Mesenchymal stem cell (in vitro differentiated cells and primary cell): Measurements from ENCODE around the gene DBF4B.
A peak's percentile ranks its signal among the peaks of the same experiment; 100 is the strongest.
"Not testable (repeated sequence)": the region's sequence is repeated elsewhere in the genome, so short reads cannot be mapped to it uniquely, and the experiment has no call there.

Source experiments
- DNase-seq: peaks from one replicate; pipeline ENCODE4 v3.0.0-alpha.2; 2013
- H2AFZ ChIP-seq: one replicate; pipeline ENCODE4 v1.6.1; 2013; ENCODE audit warnings: low read depth, mild to moderate bottlenecking, control low read depth, inconsistent platforms, low read length, moderate library complexity
- H2AK5ac ChIP-seq: 2 replicates; pipeline ENCODE4 v1.6.1; 2013; ENCODE audit warnings: low read length, moderate library complexity, mild to moderate bottlenecking, inconsistent platforms; ENCODE audit not compliant: severe bottlenecking
- H2BK120ac ChIP-seq: one replicate; pipeline ENCODE4 v1.6.1; 2013; ENCODE audit warnings: low read depth, mild to moderate bottlenecking, inconsistent platforms, low read length, moderate library complexity
- H2BK12ac ChIP-seq, 2 experiments: one replicate each; pipeline ENCODE4 v1.6.1; 2013; ENCODE audit warnings: inconsistent platforms in 2 of 2, low read length in 2 of 2, mild to moderate bottlenecking in 2 of 2, moderate library complexity in 2 of 2, control low read depth in 1 of 2
- H2BK15ac ChIP-seq: one replicate; pipeline ENCODE4 v1.6.1; 2013; ENCODE audit warnings: mild to moderate bottlenecking, low read depth, inconsistent platforms; ENCODE audit not compliant: poor library complexity, severe bottlenecking
- H2BK5ac ChIP-seq: 2 replicates; pipeline ENCODE4 v1.6.1; 2013; ENCODE audit warnings: low read depth, mild to moderate bottlenecking, low read length, control low read depth, inconsistent platforms; ENCODE audit not compliant: poor library complexity, severe bottlenecking
- H3K14ac ChIP-seq, 2 experiments: one replicate each; pipeline ENCODE4 v1.6.1; 2013; ENCODE audit warnings: inconsistent platforms in 2 of 2, low read length in 2 of 2, control low read depth in 1 of 2, mild to moderate bottlenecking in 1 of 2, moderate library complexity in 1 of 2
- H3K18ac ChIP-seq, 2 experiments: one replicate each; pipeline ENCODE4 v1.6.1; 2013; ENCODE audit warnings: inconsistent platforms in 2 of 2, low read length in 2 of 2, control low read depth in 1 of 2, low read depth in 1 of 2, mild to moderate bottlenecking in 1 of 2
- H3K23ac ChIP-seq, 2 experiments: one replicate each; pipeline ENCODE4 v1.6.1; 2013; ENCODE audit warnings: inconsistent platforms in 2 of 2, low read length in 2 of 2, mild to moderate bottlenecking in 2 of 2, moderate library complexity in 2 of 2, control low read depth in 1 of 2
- H3K27ac ChIP-seq: 2 replicates; pipeline ENCODE4 v1.5.1; 2013; ENCODE audit warnings: mild to moderate bottlenecking, moderate library complexity, low read length, control low read depth, inconsistent platforms; ENCODE audit not compliant: poor library complexity, severe bottlenecking
- H3K27me3 ChIP-seq, 2 experiments: 2 replicates each; pipeline versions ENCODE4 v1.6.1 to v1.7.0; 2013; ENCODE audit warnings: low read length in 2 of 2, mild to moderate bottlenecking in 2 of 2, moderate library complexity in 2 of 2, control low read depth in 1 of 2, inconsistent platforms in 1 of 2; ENCODE audit not compliant: control insufficient read depth in 1 of 2, insufficient read depth in 1 of 2
- H3K36me3 ChIP-seq, 2 experiments: 2 replicates each; pipeline versions ENCODE4 v1.6.1 to v1.7.0; 2013; ENCODE audit warnings: low read length in 2 of 2, control low read depth in 1 of 2, inconsistent platforms in 1 of 2, low read depth in 1 of 2, mild to moderate bottlenecking in 1 of 2; ENCODE audit not compliant: insufficient read depth in 2 of 2, control insufficient read depth in 1 of 2
- H3K4ac ChIP-seq, 2 experiments: one replicate each; pipeline ENCODE4 v1.6.1; 2013; ENCODE audit warnings: inconsistent platforms in 2 of 2, low read length in 2 of 2, mild to moderate bottlenecking in 2 of 2, moderate library complexity in 2 of 2, control low read depth in 1 of 2, low read depth in 1 of 2
- H3K4me1 ChIP-seq: 2 replicates; pipeline ENCODE4 v1.6.1; 2013; ENCODE audit warnings: low read depth, low read length, control low read depth; ENCODE audit not compliant: control insufficient read depth, insufficient read depth
- H3K4me2 ChIP-seq: 2 replicates; pipeline ENCODE4 v1.6.1; 2013; ENCODE audit warnings: low read length, mild to moderate bottlenecking, inconsistent platforms; ENCODE audit not compliant: poor library complexity, severe bottlenecking
- H3K4me3 ChIP-seq, 2 experiments: 2 replicates each; pipeline versions ENCODE4 v1.5.1 to v1.7.0; 2013; ENCODE audit warnings: low read length in 2 of 2, mild to moderate bottlenecking in 2 of 2, control low read depth in 1 of 2, low read depth in 1 of 2; ENCODE audit not compliant: insufficient read depth in 1 of 2
- H3K79me1 ChIP-seq: replicated peaks from 2 replicates; pipeline ENCODE4 v1.6.1; 2013; ENCODE audit warnings: mild to moderate bottlenecking, control low read depth, low read length, inconsistent platforms; ENCODE audit not compliant: poor library complexity, severe bottlenecking
- H3K9ac ChIP-seq: 2 replicates; pipeline ENCODE4 v1.7.0; 2013; ENCODE audit warnings: mild to moderate bottlenecking, low read length, moderate library complexity
- H3K9me3 ChIP-seq: 2 replicates; pipeline ENCODE4 v1.7.0; 2013; ENCODE audit warnings: mild to moderate bottlenecking, low read length; ENCODE audit not compliant: control insufficient read depth
- H4K8ac ChIP-seq: one replicate; pipeline ENCODE4 v1.6.1; 2013; ENCODE audit warnings: inconsistent platforms, mild to moderate bottlenecking, low read length, moderate library complexity
- H4K91ac ChIP-seq: one replicate; pipeline ENCODE4 v1.6.1; 2013; ENCODE audit warnings: mild to moderate bottlenecking, low read length, inconsistent platforms
- WGBS: methylation state at CpG from one replicate; pipeline ENCODE4 v1.1.7; 2013; ENCODE audit warnings: mixed read lengths; 5-methylcytosine and 5-hydroxymethylcytosine counted together

Gene DBF4B

GRCh38 chr17:44707755-44708400, 587 bp upstream of the DBF4B start:
- Histone ChIP-seq H3K14ac (no peak overlapping the region), H3K9ac (peak overlapping the region; percentile 83), H4K8ac (no peak overlapping the region), H3K27ac (no peak overlapping the region), H3K23ac (no peak overlapping the region), H2BK12ac (no peak overlapping the region), H3K4me1 (peaks cover 6% of the 10 kb centered on the region), H3K9me3 (no peaks in the 10 kb centered on the region), H2BK120ac (peak overlapping the region; percentile 27), H3K4me3 (peak overlapping the region in 1 of 2 experiments; percentile 91), H2BK5ac (no peak overlapping the region), H2BK15ac (no peak overlapping the region), H3K4ac (no peak overlapping the region), H3K27me3 (no peaks in the 10 kb centered on the region), H3K36me3 (no peaks in the 10 kb centered on the region), H3K4me2 (peak overlapping the region; percentile 57), H2AK5ac (peak overlapping the region; percentile 65), H4K91ac (no peak overlapping the region), H3K18ac (no peak overlapping the region), H3K79me1 (peaks cover 12% of the 10 kb centered on the region), H2AFZ (no peak overlapping the region)
- no peak for DNase-seq
- 54% methylated on average over 4 of the region's 4 CpGs for WGBS

DNA sequence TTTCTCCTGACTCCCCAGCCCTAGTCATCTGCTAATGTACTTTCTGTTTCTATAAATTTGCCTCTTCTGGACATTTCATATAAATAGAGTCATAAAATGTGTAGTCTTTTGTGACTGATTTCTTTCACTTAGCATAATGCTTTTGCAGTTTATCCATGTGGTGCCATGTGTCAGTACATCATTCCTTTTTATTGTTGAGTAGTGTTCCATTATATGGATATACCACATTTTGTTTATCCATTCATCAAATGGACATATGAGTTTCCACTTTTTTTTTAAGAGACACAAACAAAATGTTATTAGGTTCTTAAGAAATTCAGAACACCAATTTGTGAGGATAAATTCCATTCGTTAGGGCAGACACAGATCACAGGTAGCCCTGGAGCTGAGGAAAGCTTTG, 11.0 kb downstream of the DBF4B start:
- H4K91ac ChIP-seq = no peak overlapping the region
- no peak overlapping the region for H2AK5ac ChIP-seq
- H2BK5ac ChIP-seq = no peak overlapping the region
- H3K27me3 ChIP-seq = no peaks in the 10 kb centered on the region
- H4K8ac ChIP-seq = no peak overlapping the region
- peaks cover 0 to 5% of the 10 kb centered on the region in 2 experiments for H3K36me3 ChIP-seq
- no peak overlapping the region for H2BK120ac ChIP-seq
- 100% methylated on average over 1 of the region's 1 CpG for WGBS
- H3K9ac ChIP-seq = no peak overlapping the region
- H3K14ac ChIP-seq = no peak overlapping the region
- no peak for DNase-seq
- H3K27ac ChIP-seq = no peak overlapping the region
- H3K9me3 ChIP-seq = no peaks in the 10 kb centered on the region
- no peak overlapping the region for H2AFZ ChIP-seq
- H3K4me2 ChIP-seq = no peak overlapping the region
- H3K4me1 ChIP-seq = no peaks in the 10 kb centered on the region
- no peak overlapping the region for H3K4me3 ChIP-seq
- no peak overlapping the region for H2BK12ac ChIP-seq
- no peak overlapping the region for H3K23ac ChIP-seq
- H3K4ac ChIP-seq = no peak overlapping the region
- peaks cover 4% of the 10 kb centered on the region for H3K79me1 ChIP-seq
- no peak overlapping the region for H3K18ac ChIP-seq
- no peak overlapping the region for H2BK15ac ChIP-seq

GRCh38 chr17:44722254-44722653, 13.8 kb downstream of the DBF4B start:
- Histone ChIP-seq H3K4me1 (no peaks in the 10 kb centered on the region), H3K4me3 (no peak overlapping the region), H4K91ac (no peak overlapping the region), H3K79me1 (peaks cover 5% of the 10 kb centered on the region), H3K9me3 (no peaks in the 10 kb centered on the region), H2AK5ac (no peak overlapping the region), H2BK12ac (no peak overlapping the region), H2BK15ac (no peak overlapping the region), H3K18ac (no peak overlapping the region), H3K9ac (no peak overlapping the region), H3K27ac (no peak overlapping the region), H3K14ac (no peak overlapping the region), H3K36me3 (peaks cover 0 to 5% of the 10 kb centered on the region in 2 experiments), H2BK5ac (no peak overlapping the region), H3K4me2 (no peak overlapping the region), H2BK120ac (no peak overlapping the region), H4K8ac (no peak overlapping the region), H3K4ac (no peak overlapping the region), H3K23ac (no peak overlapping the region), H3K27me3 (no peaks in the 10 kb centered on the region), H2AFZ (no peak overlapping the region)
- 83% methylated on average over 3 of the region's 5 CpGs for WGBS
- no peak for DNase-seq

- not testable (repeated sequence) for H4K8ac ChIP-seq, H3K18ac ChIP-seq, H3K27me3 ChIP-seq, H3K4me3 ChIP-seq, H3K27ac ChIP-seq, H2AK5ac ChIP-seq, H3K23ac ChIP-seq, H2BK15ac ChIP-seq, H2AFZ ChIP-seq, H4K91ac ChIP-seq, H2BK12ac ChIP-seq, H2BK5ac ChIP-seq, H3K14ac ChIP-seq, H3K4me2 ChIP-seq, DNase-seq, H2BK120ac ChIP-seq, H3K4ac ChIP-seq, H3K9ac ChIP-seq, H3K4me1 ChIP-seq, H3K9me3 ChIP-seq, H3K79me1 ChIP-seq
- WGBS = 100% methylated on average over 3 of the region's 6 CpGs
- peaks cover 5 to 13% of the 10 kb centered on the region in 2 experiments for H3K36me3 ChIP-seq
Measured at GRCh38 chr17:44726121-44726520, 17.7 kb downstream of the DBF4B start.
